Neural progenitor cell (in vitro differentiated cells): Measurements from ENCODE around the gene HOXC13.

Experiments used
- CTCF ChIP-seq: fragments of 200-600 bp; sonication (generic); IDR thresholded peaks from 2 replicates; pipeline ENCODE4 v1.5.1; 2017; ENCODE audit warnings: antibody characterized with exemption, mild to moderate bottlenecking
- EZH2phosphoT487 ChIP-seq: fragments of 200-600 bp; sonication (generic); IDR thresholded peaks from 2 replicates; pipeline ENCODE4 v1.6.1; 2017; ENCODE audit warnings: antibody characterized with exemption

GRCh38 chr12:53928054-53928835 lies 10.4 kb upstream of the HOXC13 start:
- TF ChIP-seq CTCF, result no peak
- peak; percentile 83 for TF ChIP-seq EZH2phosphoT487
